ENCODE data around the gene TTC38. TPM values are rescaled to one million over a fixed set of nuclear protein-coding genes. Genes with fewer than 3 reads are reported as not detected.

The TTC38 gene
- total RNA-seq, 1 donor from 2014 or later, result 16.1 TPM

GRCh38 chr22:46281866-46282678 is 14.3 kb downstream of the TTC38 start:
- Histone ChIP-seq H3K4me3 (ENCODE audit: insufficient read depth, low read depth, low read length) (no peak overlapping the region), H3K4me2 (ENCODE audit: low read length) (no peak overlapping the region), H3K4me1 (ENCODE audit: insufficient read depth, low read length) (no peaks in the 10 kb centered on the region), H4K20me1 (ENCODE audit: insufficient read depth, low read length) (no peaks in the 10 kb centered on the region), H3K27ac (ENCODE audit: low read depth, low read length) (no peak overlapping the region), H2AFZ (ENCODE audit: low read depth, low read length) (no peak overlapping the region), H3K27me3 (ENCODE audit: insufficient read depth, low read length) (no peaks in the 10 kb centered on the region), H3K9me3 (ENCODE audit: insufficient read depth, low read depth, low read length) (no peaks in the 10 kb centered on the region), H3K36me3 (ENCODE audit: insufficient read depth, low read length) (peaks cover 19% of the 10 kb centered on the region), H3K9ac (ENCODE audit: low read length) (no peak overlapping the region), H3K79me2 (ENCODE audit: insufficient read depth, low read length) (no peaks in the 10 kb centered on the region)
- FAIRE-seq, result no peak
- TF ChIP-seq EZH2 (IDR thresholded peaks at IDR 0.05; ENCODE audit: insufficient read depth, low read length) (no peak), CTCF (IDR thresholded peaks at IDR 0.05; ENCODE audit: insufficient read depth, low read depth, low read length) (no peak)
- no peaks in the 10 kb centered on the region for H3K27me3 Mint-ChIP-seq (ENCODE audit: low read depth, unreplicated experiment)
- H3K27ac Mint-ChIP-seq (ENCODE audit: unreplicated experiment), result no peak overlapping the region
- no peaks in the 10 kb centered on the region for H3K9me3 Mint-ChIP-seq (ENCODE audit: unreplicated experiment)
- no peak overlapping the region for H3K4me3 Mint-ChIP-seq (ENCODE audit: unreplicated experiment)
- H3K36me3 Mint-ChIP-seq (ENCODE audit: low read depth, unreplicated experiment), result peaks cover 35% of the 10 kb centered on the region
- DNase-seq (ENCODE audit: low read depth), result no peak
- peaks cover 4% of the 10 kb centered on the region for H3K4me1 Mint-ChIP-seq (ENCODE audit: low read depth, unreplicated experiment)

- Histone ChIP-seq H3K27me3 (ENCODE audit: insufficient read depth, low read length) (no peaks in the 10 kb centered on the region), H3K27ac (ENCODE audit: low read depth, low read length) (no peak overlapping the region), H3K9me3 (ENCODE audit: insufficient read depth, low read depth, low read length) (no peaks in the 10 kb centered on the region), H3K4me3 (ENCODE audit: insufficient read depth, low read depth, low read length) (no peak overlapping the region), H3K9ac (ENCODE audit: low read length) (no peak overlapping the region), H3K4me2 (ENCODE audit: low read length) (no peak overlapping the region), H2AFZ (ENCODE audit: low read depth, low read length) (no peak overlapping the region), H3K4me1 (ENCODE audit: insufficient read depth, low read length) (no peaks in the 10 kb centered on the region), H4K20me1 (ENCODE audit: insufficient read depth, low read length) (no peaks in the 10 kb centered on the region), H3K36me3 (ENCODE audit: insufficient read depth, low read length) (peaks cover 13% of the 10 kb centered on the region), H3K79me2 (ENCODE audit: insufficient read depth, low read length) (no peaks in the 10 kb centered on the region)
- no peak for TF ChIP-seq CTCF (IDR thresholded peaks at IDR 0.05; ENCODE audit: insufficient read depth, low read depth, low read length)
- no peak for TF ChIP-seq EZH2 (IDR thresholded peaks at IDR 0.05; ENCODE audit: insufficient read depth, low read length)
- Mint-ChIP-seq H3K27me3 (ENCODE audit: low read depth, unreplicated experiment) (no peaks in the 10 kb centered on the region), H3K36me3 (ENCODE audit: low read depth, unreplicated experiment) (peaks cover 25% of the 10 kb centered on the region), H3K4me3 (ENCODE audit: unreplicated experiment) (peak overlapping the region; percentile 41), H3K9me3 (ENCODE audit: unreplicated experiment) (no peaks in the 10 kb centered on the region), H3K27ac (ENCODE audit: unreplicated experiment) (no peak overlapping the region), H3K4me1 (ENCODE audit: low read depth, unreplicated experiment) (peaks cover 4% of the 10 kb centered on the region)
- FAIRE-seq, result no peak
- DNase-seq (ENCODE audit: low read depth), result no peak
Observed at GRCh38 chr22:46286006-46286405, 18.2 kb downstream of the TTC38 start.

Data from astrocyte (in vitro differentiated cells and primary cell).